NCI-H2081 (cell line): Measurements from ENCODE around the gene TMEM164.

ENCODE experiments used
- DNase-seq, 2 experiments: peaks; one replicate each; lab custom pipeline; 2025; lab: John Stamatoyannopoulos, UW

TMEM164 gene

GRCh38 chrX:110210417-110211139, 207.7 kb downstream of the TMEM164 start:
- DNase-seq = peak; percentile 49 to 87

- no peak for DNase-seq
Observed at GRCh38 chrX:110211340-110211739, 208.4 kb downstream of the TMEM164 start.

DNA sequence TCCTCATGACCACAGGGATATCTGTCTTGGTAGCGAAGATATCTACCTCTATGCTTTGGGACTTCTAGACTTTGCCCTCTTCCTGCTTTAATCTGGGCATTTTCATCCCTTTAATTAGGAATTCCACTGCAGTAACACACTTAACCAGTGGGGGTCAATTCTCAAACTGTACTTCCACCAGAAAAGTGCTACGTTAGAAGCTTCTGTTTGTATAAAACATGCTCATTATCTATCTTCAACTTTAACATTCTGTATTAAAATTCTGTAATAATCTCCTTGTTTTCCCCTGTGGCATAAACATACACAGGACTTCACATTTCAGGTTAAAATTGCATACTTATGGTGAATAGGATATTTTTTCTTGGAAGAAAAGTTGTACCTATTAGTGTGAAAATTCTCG, 209.4 kb downstream of the TMEM164 start:
- DNase-seq = no peak

DNA sequence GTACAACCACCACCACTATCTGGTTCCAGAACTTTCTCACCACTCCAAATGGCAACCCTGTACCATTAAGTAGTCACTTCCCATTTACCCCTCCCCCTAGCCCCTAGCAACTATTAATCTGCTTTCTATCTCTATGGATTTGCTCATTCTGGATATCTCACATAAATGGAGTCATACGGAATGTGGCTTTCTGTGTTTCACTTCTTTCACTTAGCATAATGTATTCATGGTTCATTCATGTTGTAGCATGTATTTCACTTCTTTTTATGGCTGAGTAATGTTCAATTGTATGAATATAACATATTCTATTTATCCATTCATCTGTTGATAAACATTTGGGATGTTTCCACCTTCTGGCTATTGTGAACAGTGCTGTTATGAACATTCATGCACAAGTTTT, 210.3 kb downstream of the TMEM164 start:
- no peak for DNase-seq

- DNase-seq = no peak
Observed at GRCh38 chrX:110214684-110215083, 211.8 kb downstream of the TMEM164 start.

GRCh38 chrX:110215411-110215810, 212.5 kb downstream of the TMEM164 start:
- no peak for DNase-seq

- DNase-seq = no peak
Observed at GRCh38 chrX:110216027-110216426, 213.1 kb downstream of the TMEM164 start.

DNA sequence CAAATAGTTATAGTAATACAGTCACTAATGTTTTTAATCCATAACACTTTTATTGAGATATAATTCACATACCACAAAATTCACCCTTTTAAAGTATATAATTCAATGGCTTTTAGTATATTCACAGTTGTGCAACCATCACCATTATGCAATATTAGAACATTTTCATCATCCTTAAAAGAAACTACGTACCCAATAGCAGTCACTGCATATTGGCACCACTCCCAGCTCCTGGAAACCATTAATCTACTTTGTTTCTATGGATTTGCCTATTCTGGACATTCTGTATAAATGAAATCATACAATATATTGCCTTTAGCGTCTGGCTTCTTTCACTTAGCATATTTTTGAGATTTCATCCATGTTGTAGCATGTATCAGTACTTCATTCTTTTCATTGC, 215.7 kb downstream of the TMEM164 start:
- no peak for DNase-seq

GRCh38 chrX:110219920-110220319, 217.0 kb downstream of the TMEM164 start:
- peak in 1 of 2 experiments; percentile 23 for DNase-seq

- DNase-seq = no peak
Observed at GRCh38 chrX:110222497-110223257, 219.8 kb downstream of the TMEM164 start.

DNA sequence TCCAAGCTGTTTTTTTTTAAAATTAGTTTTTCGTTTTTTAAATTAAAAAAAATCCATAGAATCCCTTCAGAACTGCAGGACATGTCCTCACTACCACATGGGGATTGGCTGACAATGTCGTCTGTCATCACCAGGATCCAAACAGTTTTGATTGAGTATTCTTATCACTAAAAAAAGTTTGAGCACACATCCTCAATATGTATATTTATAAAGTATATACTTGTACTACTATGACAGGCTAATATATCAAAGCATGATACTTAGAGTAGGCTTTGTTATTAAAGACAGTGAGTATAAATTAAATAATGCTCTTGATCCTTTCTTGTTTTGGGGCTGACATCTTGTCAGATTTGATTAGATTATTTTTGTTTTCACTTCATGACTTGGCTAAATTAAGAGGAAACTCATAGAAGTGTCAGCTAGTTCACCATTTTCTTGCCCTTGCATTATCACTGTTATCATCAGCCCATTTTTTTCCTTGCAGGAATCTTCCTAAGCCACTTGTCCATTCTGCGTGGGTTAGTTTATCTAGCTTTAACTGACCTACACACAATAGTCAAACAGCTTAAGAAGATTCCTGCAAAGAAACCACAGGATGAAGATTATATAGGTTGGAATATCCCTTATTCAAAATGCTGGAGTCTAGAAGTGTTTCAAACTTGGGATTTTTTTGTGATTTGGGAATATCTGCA, 222.2 kb downstream of the TMEM164 start:
- no peak for DNase-seq

DNA sequence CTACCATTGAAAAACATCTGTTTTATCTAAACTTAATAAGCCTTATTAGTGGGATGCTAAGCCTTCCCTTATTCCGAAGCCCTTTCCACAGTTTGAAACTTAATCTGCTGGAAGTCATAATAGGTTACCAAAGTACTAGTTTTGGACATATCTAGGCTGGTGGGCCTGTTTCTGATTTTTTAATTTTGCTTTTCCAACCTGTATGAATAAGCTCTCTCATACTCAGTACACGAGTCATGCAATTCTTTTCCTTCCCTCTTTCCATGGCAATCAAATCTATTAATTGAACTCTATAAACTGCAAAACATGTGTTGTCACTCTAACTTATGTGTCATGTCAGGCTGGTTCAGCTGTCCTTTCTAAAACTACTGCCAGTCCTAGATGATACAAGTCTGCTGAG, 224.0 kb downstream of the TMEM164 start:
- DNase-seq = no peak
